ENCODE data around the gene MAGI2.

The MAGI2 gene

GRCh38 chr7:79334334-79334733, 119.1 kb downstream of the MAGI2 start:
- Histone ChIP-seq H2AFZ (ENCODE audit: low read depth, low read length, severe bottlenecking) (no peak overlapping the region), H3K36me3 (ENCODE audit: low read length) (no peaks in the 10 kb centered on the region), H3F3A (ENCODE audit: insufficient read depth) (no peaks in the 10 kb centered on the region), H3K79me2 (ENCODE audit: insufficient read depth, low read length) (no peaks in the 10 kb centered on the region), H3K4me3 (ENCODE audit: insufficient read depth, low read length, poor library complexity, severe bottlenecking) (no peak overlapping the region), H4K20me1 (ENCODE audit: low read depth, low read length) (no peaks in the 10 kb centered on the region), H3K9me3 (ENCODE audit: insufficient read depth, low read length) (no peaks in the 10 kb centered on the region), H3K4me2 (ENCODE audit: low read depth, low read length, poor library complexity, severe bottlenecking) (no peak overlapping the region), H3K27me3 (ENCODE audit: low read length) (no peaks in the 10 kb centered on the region), H3K9ac (ENCODE audit: low read length) (no peak overlapping the region), H3K9me2 (replicated peaks; ENCODE audit: insufficient read depth, low read length) (no peaks in the 10 kb centered on the region), H3K27ac (ENCODE audit: low read depth, low read length) (no peak overlapping the region)
- TF ChIP-seq, protein P1, sequence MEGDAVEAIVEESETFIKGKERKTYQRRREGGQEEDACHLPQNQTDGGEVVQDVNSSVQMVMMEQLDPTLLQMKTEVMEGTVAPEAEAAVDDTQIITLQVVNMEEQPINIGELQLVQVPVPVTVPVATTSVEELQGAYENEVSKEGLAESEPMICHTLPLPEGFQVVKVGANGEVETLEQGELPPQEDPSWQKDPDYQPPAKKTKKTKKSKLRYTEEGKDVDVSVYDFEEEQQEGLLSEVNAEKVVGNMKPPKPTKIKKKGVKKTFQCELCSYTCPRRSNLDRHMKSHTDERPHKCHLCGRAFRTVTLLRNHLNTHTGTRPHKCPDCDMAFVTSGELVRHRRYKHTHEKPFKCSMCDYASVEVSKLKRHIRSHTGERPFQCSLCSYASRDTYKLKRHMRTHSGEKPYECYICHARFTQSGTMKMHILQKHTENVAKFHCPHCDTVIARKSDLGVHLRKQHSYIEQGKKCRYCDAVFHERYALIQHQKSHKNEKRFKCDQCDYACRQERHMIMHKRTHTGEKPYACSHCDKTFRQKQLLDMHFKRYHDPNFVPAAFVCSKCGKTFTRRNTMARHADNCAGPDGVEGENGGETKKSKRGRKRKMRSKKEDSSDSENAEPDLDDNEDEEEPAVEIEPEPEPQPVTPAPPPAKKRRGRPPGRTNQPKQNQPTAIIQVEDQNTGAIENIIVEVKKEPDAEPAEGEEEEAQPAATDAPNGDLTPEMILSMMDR (IDR thresholded peaks at IDR 0.05; ENCODE audit: insufficient read depth, low read length, poor library complexity, severe bottlenecking) = no peak
- TF ChIP-seq EZH2phosphoT487 (conservative IDR thresholded peaks at IDR 0.05; ENCODE audit: low read length) = no peak

GRCh38 chr7:79332091-79332490, 121.4 kb downstream of the MAGI2 start:
- H3K27me3 ChIP-seq (ENCODE audit: low read length) = no peaks in the 10 kb centered on the region; the same call in 1 of the 2 replicates
- H3K36me3 ChIP-seq (ENCODE audit: low read length) = no peaks in the 10 kb centered on the region
- no peaks in the 10 kb centered on the region for H3F3A ChIP-seq (ENCODE audit: insufficient read depth)
- H4K20me1 ChIP-seq (ENCODE audit: low read depth, low read length) = 0 out of 2 replicates have a peak, but pooled peaks cover 3% of the 10 kb centered on the region
- no peak overlapping the region for H3K4me2 ChIP-seq (ENCODE audit: low read depth, low read length, poor library complexity, severe bottlenecking)
- H3K9ac ChIP-seq (ENCODE audit: low read length) = no peak overlapping the region
- no peaks in the 10 kb centered on the region for H3K9me2 ChIP-seq (replicated peaks; ENCODE audit: insufficient read depth, low read length)
- no peaks in the 10 kb centered on the region for H3K9me3 ChIP-seq (ENCODE audit: insufficient read depth, low read length)
- no peaks in the 10 kb centered on the region for H3K79me2 ChIP-seq (ENCODE audit: insufficient read depth, low read length)
- H3K27ac ChIP-seq (ENCODE audit: low read depth, low read length) = no peak overlapping the region
- no peak overlapping the region for H3K4me3 ChIP-seq (ENCODE audit: insufficient read depth, low read length, poor library complexity, severe bottlenecking)
- TF ChIP-seq, protein P1 (IDR thresholded peaks at IDR 0.05; ENCODE audit: insufficient read depth, low read length, poor library complexity, severe bottlenecking) = no peak
- TF ChIP-seq EZH2phosphoT487 (conservative IDR thresholded peaks at IDR 0.05; ENCODE audit: low read length) = no peak
- no peak overlapping the region for H2AFZ ChIP-seq (ENCODE audit: low read depth, low read length, severe bottlenecking)

DNA sequence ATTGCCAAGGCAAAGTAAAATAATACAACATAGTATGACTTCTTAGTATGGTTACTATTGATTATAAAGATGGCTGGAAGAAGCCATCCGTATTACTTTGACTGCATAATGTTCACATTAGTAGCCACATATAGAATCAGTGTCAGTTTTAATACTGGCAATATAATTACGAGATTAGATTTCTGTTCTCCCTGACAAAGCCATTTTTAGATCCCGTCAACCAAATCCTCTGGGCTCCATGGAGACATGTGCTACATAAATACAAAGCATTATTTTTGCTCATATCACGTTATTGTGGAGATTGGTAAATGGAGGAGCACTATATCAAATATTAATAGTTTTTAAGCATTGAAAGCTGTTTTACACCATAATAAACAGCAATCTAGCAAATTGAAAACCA, 124.0 kb downstream of the MAGI2 start:
- H3K4me3 ChIP-seq (ENCODE audit: insufficient read depth, low read length, poor library complexity, severe bottlenecking) = no peak overlapping the region
- H3K9me2 ChIP-seq (replicated peaks; ENCODE audit: insufficient read depth, low read length) = no peaks in the 10 kb centered on the region
- TF ChIP-seq, protein P1 (IDR thresholded peaks at IDR 0.05; ENCODE audit: insufficient read depth, low read length, poor library complexity, severe bottlenecking) = no peak
- TF ChIP-seq EZH2phosphoT487 (conservative IDR thresholded peaks at IDR 0.05; ENCODE audit: low read length) = no peak
- no peaks in the 10 kb centered on the region for H3K9me3 ChIP-seq (ENCODE audit: insufficient read depth, low read length)
- no peaks in the 10 kb centered on the region for H3F3A ChIP-seq (ENCODE audit: insufficient read depth)
- H3K27ac ChIP-seq (ENCODE audit: low read depth, low read length) = no peak overlapping the region
- no peaks in the 10 kb centered on the region; the same call in 1 of the 2 replicates for H3K27me3 ChIP-seq (ENCODE audit: low read length)
- H4K20me1 ChIP-seq (ENCODE audit: low read depth, low read length) = 0 out of 2 replicates have a peak, but pooled peaks cover 3% of the 10 kb centered on the region
- no peak overlapping the region for H3K4me2 ChIP-seq (ENCODE audit: low read depth, low read length, poor library complexity, severe bottlenecking)
- H2AFZ ChIP-seq (ENCODE audit: low read depth, low read length, severe bottlenecking) = no peak overlapping the region
- H3K36me3 ChIP-seq (ENCODE audit: low read length) = no peaks in the 10 kb centered on the region
- no peaks in the 10 kb centered on the region for H3K79me2 ChIP-seq (ENCODE audit: insufficient read depth, low read length)
- no peak overlapping the region for H3K9ac ChIP-seq (ENCODE audit: low read length)
